BJ (cell line): ENCODE results near the gene RTF2. TPM values are rescaled to one million over a fixed set of nuclear protein-coding genes. Genes with fewer than 3 reads are reported as not detected.
"Not testable (repeated sequence)": the region's sequence is repeated elsewhere in the genome, so short reads cannot be mapped to it uniquely, and the experiment has no call there.

ENCODE experiments used
- CTCF ChIA-PET: fragments of 350-600 bp; formaldehyde crosslinking; extraction: SDS; loops from one replicate; lab custom pipeline; 2021; ENCODE audit warnings: antibody characterized with exemption, inconsistent platforms; lab: Yijun Ruan, JAX
- POLR2A ChIA-PET: fragments of 300-600 bp; sonication (Branson Sonifier 250); formaldehyde crosslinking; extraction: SDS; loops from one replicate; lab custom pipeline; 2021; ENCODE audit warnings: antibody characterized with exemption; lab: Charles Lee
- DNase-seq: peaks from one replicate; pipeline ENCODE4 v3.0.0-alpha.2; 2011; ENCODE audit warnings: low read depth
- H3K27me3 ChIP-seq: 2 replicates; pipeline ENCODE4 v1.6.0; 2011; ENCODE audit warnings: low read length; ENCODE audit not compliant: control insufficient read depth, insufficient read depth
- H3K36me3 ChIP-seq: 2 replicates; pipeline ENCODE4 v1.5.1; 2011; ENCODE audit warnings: low read length; ENCODE audit not compliant: control insufficient read depth, insufficient read depth
- H3K4me3 ChIP-seq: 2 replicates; pipeline ENCODE4 v1.5.1; 2011; ENCODE audit warnings: low read depth, mild to moderate bottlenecking, control low read depth, low read length
- CTCF ChIP-seq: IDR thresholded peaks from 2 replicates; pipeline ENCODE4 v1.5.1; 2011; ENCODE audit warnings: low read depth, mild to moderate bottlenecking, control low read depth, inconsistent platforms, low read length, moderate library complexity; ENCODE audit not compliant: insufficient read depth
- polyA plus RNA-seq: library from polyadenylated mRNA; depleted of rRNA; stranded (reverse); fragments of >200 nt; gene quantifications from 2 replicates; pipeline ENCODE4 v1.2.3, GENCODE V29; 2011

The RTF2 gene
- polyA plus RNA-seq, 1 experiment, result 145 TPM

GRCh38 chr20:56518721-56519398, 50.4 kb downstream of the RTF2 start:
- H3K36me3 ChIP-seq, result peaks cover 13% of the 10 kb centered on the region
- TF ChIP-seq CTCF, result no peak
- ChIA-PET CTCF (no interaction called here), POLR2A (no interaction called here)
- H3K27me3 ChIP-seq, result no peaks in the 10 kb centered on the region
- DNase-seq, result no peak
- no peak overlapping the region for H3K4me3 ChIP-seq

- no peak overlapping the region for H3K4me3 ChIP-seq
- CTCF ChIA-PET, result no interaction called here
- no peak for DNase-seq
- H3K36me3 ChIP-seq, result peaks cover 12% of the 10 kb centered on the region
- no peaks in the 10 kb centered on the region for H3K27me3 ChIP-seq
- POLR2A ChIA-PET, result no interaction called here
- no peak for TF ChIP-seq CTCF
Measured at GRCh38 chr20:56519551-56519950, 51.1 kb downstream of the RTF2 start.

GRCh38 chr20:56520180-56520579, 51.8 kb downstream of the RTF2 start:
- DNase-seq, result no peak
- Histone ChIP-seq H3K4me3 (no peak overlapping the region), H3K27me3 (no peaks in the 10 kb centered on the region), H3K36me3 (peaks cover 12% of the 10 kb centered on the region)
- no peak for TF ChIP-seq CTCF
- POLR2A ChIA-PET, result no interaction called here
- CTCF ChIA-PET, result no interaction called here

- POLR2A ChIA-PET, H3K27me3 ChIP-seq, H3K4me3 ChIP-seq, CTCF ChIA-PET, DNase-seq: not testable (repeated sequence)
- peaks cover 12% of the 10 kb centered on the region for H3K36me3 ChIP-seq
Measured at GRCh38 chr20:56520746-56521354, 52.4 kb downstream of the RTF2 start.

GRCh38 chr20:56522311-56522710, 53.9 kb downstream of the RTF2 start:
- no peak overlapping the region for H3K4me3 ChIP-seq
- POLR2A ChIA-PET, result no interaction called here

GRCh38 chr20:56524444-56524843, 56.0 kb downstream of the RTF2 start, which contains the start of gene FAM209A:
FAM209A (plus strand) TSS chr20:56524744; CDS start chr20:56524809, 65 bp downstream.
- H3K27me3 ChIP-seq, POLR2A ChIA-PET, H3K36me3 ChIP-seq, H3K4me3 ChIP-seq, DNase-seq: not testable (repeated sequence)
- CTCF ChIA-PET, result interaction anchor here (2.3 kb wide), 1 partner anchor 26 kb away, joined by 6 read pairs; no protein-coding TSS in a partner anchor

More at GRCh38 chr20:56522311-56522710, 53.9 kb downstream of the RTF2 start:
- TF ChIP-seq CTCF, result no peak
- Histone ChIP-seq H3K36me3 (peaks cover 12% of the 10 kb centered on the region), H3K27me3 (no peaks in the 10 kb centered on the region)
- CTCF ChIA-PET, result no interaction called here
- no peak for DNase-seq
